SHP77 treated with DMSO at 0.1 percent for 48 hours (cell line): ENCODE data around the gene NKX3-2.
"Not testable (repeated sequence)": the region's sequence is repeated elsewhere in the genome, so short reads cannot be mapped to it uniquely, and the experiment has no call there.

Experiments
- DNase-seq: peaks from one replicate; lab custom pipeline; 2025; lab: John Stamatoyannopoulos, UW

NKX3-2 gene

GRCh38 chr4:13543839-13544605 is at the start of gene NKX3-2:
Gene NKX3-2 (minus strand): TSS chr4:13544508. CDS start chr4:13544414, 94 bp downstream.
- DNase-seq = no peak

- no peak for DNase-seq
Observed at GRCh38 chr4:13592220-13592619, 47.9 kb upstream of the NKX3-2 start.

GRCh38 chr4:13590766-13591165 is 46.5 kb upstream of the NKX3-2 start:
- DNase-seq = no peak

- no peak for DNase-seq
Observed at GRCh38 chr4:13588954-13589353, 44.6 kb upstream of the NKX3-2 start.

GRCh38 chr4:13584481-13584880 is 40.2 kb upstream of the NKX3-2 start:
- no peak for DNase-seq

GRCh38 chr4:13580036-13580435 is 35.7 kb upstream of the NKX3-2 start:
- DNase-seq = no peak

- no peak for DNase-seq
Observed at GRCh38 chr4:13577660-13578059, 33.4 kb upstream of the NKX3-2 start.

- no peak for DNase-seq
Observed at GRCh38 chr4:13570916-13571315, 26.6 kb upstream of the NKX3-2 start.

- no peak for DNase-seq
Observed at GRCh38 chr4:13567125-13567524, 22.8 kb upstream of the NKX3-2 start.

GRCh38 chr4:13562876-13563275 is 18.6 kb upstream of the NKX3-2 start:
- DNase-seq = no peak

GRCh38 chr4:13561673-13562072 is 17.4 kb upstream of the NKX3-2 start:
- DNase-seq = no peak

- DNase-seq = not testable (repeated sequence)
Observed at GRCh38 chr4:13560111-13560510, 15.8 kb upstream of the NKX3-2 start.

- no peak for DNase-seq
Observed at GRCh38 chr4:13559413-13559812, 15.1 kb upstream of the NKX3-2 start.

GRCh38 chr4:13558881-13559280 is 14.6 kb upstream of the NKX3-2 start:
- DNase-seq = no peak

GRCh38 chr4:13555325-13555724 is 11.0 kb upstream of the NKX3-2 start:
- DNase-seq = no peak

GRCh38 chr4:13553081-13553480 is 8.8 kb upstream of the NKX3-2 start:
- DNase-seq = no peak

- peak; percentile 24 for DNase-seq
Observed at GRCh38 chr4:13548984-13549546, 4.8 kb upstream of the NKX3-2 start.

- no peak for DNase-seq
Observed at GRCh38 chr4:13548059-13548983, 4.0 kb upstream of the NKX3-2 start.

GRCh38 chr4:13547485-13548041 is 3.3 kb upstream of the NKX3-2 start:
- DNase-seq = no peak

GRCh38 chr4:13546941-13547484 is 2.7 kb upstream of the NKX3-2 start:
- DNase-seq = no peak

- DNase-seq = no peak
Observed at GRCh38 chr4:13546142-13546940, 2.0 kb upstream of the NKX3-2 start.
